ENCODE measurements around the gene THRA. TPM values are rescaled to one million over a fixed set of nuclear protein-coding genes. Genes with fewer than 3 reads are reported as not detected.

The THRA gene
- polyA plus RNA-seq, 1 donor (not counting 4 experiments of a cell fraction or from before 2014, with no cell fraction given): 4.5 TPM

DNA sequence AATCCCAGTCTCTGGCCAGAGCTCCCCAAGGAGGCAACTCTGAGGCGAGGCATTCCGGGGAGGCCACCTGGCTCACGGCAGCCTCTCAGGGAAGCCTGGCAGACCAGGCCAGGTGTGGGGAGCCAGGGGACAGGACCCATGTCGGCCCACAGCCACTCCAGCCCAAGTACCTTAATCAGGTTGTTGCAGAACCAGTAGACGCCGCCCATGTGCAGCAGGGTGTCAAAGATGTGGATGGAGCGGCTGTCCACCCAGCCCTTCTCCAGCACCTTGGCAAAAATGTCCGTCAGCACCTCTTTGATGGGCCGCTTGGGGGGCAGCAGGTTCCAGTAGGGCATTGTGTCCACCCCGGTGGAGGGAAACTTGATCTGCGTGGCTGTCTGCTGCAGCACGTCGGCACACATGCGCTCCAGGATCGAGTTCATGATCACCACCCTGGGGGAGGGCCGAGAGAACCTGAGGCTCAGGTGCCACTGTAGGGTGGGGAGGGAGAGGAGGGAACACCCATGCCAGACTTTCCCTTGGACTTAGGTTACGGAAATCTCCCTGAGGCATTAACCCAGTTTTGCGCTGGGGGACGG is 39.7 kb upstream of the THRA start:
- Histone ChIP-seq H3K4me1 (ENCODE audit: control insufficient read depth, extremely low read depth, insufficient read depth, low read length) (peaks cover 64% of the 10 kb centered on the region), H3K4me2 (ENCODE audit: control insufficient read depth, extremely low read depth, insufficient read depth, low read depth, low read length) (no peak overlapping the region), H3K27ac (ENCODE audit: control insufficient read depth, insufficient read depth, low read length) (no peak overlapping the region), H3K27me3 (ENCODE audit: control insufficient read depth, extremely low read depth, insufficient read depth, low read length) (no peaks in the 10 kb centered on the region), H4K20me1 (ENCODE audit: control insufficient read depth, extremely low read depth, insufficient read depth, low read length) (no peaks in the 10 kb centered on the region), H3K9me3 (ENCODE audit: control insufficient read depth, low read depth, low read length) (no peaks in the 10 kb centered on the region), H3K9me1 (ENCODE audit: control insufficient read depth, extremely low read depth, insufficient read depth, low read length) (peaks cover 2% of the 10 kb centered on the region), H3K79me2 (ENCODE audit: control insufficient read depth, insufficient read depth, low read length) (peaks cover 2% of the 10 kb centered on the region), H3K9ac (ENCODE audit: control insufficient read depth, extremely low read depth, insufficient read depth, low read length) (no peak overlapping the region), H2AFZ (ENCODE audit: control insufficient read depth, low read length) (no peak overlapping the region), H3K4me3 (ENCODE audit: control insufficient read depth in 2 of 3, extremely low read depth in 1 of 3, insufficient read depth in 2 of 3, low read depth in 1 of 3, low read length in 3 of 3) (no peak overlapping the region), H3K36me3 (ENCODE audit: control insufficient read depth in 2 of 2, extremely low read depth in 1 of 2, insufficient read depth in 2 of 2, low read length in 2 of 2) (peaks cover 7 to 46% of the 10 kb centered on the region in 2 experiments)
- no peak for DNase-seq (ENCODE audit: low read depth, low spot score)
- dilution Hi-C loops (cut with MboI; ENCODE audit: extremely low pct_ligation_motif_present, low sequenced_read_pairs): no loop called here
- FAIRE-seq: no peak
- no peak for TF ChIP-seq EZH2 (IDR thresholded peaks at IDR 0.05; ENCODE audit: low read length)
- TF ChIP-seq, protein P1, sequence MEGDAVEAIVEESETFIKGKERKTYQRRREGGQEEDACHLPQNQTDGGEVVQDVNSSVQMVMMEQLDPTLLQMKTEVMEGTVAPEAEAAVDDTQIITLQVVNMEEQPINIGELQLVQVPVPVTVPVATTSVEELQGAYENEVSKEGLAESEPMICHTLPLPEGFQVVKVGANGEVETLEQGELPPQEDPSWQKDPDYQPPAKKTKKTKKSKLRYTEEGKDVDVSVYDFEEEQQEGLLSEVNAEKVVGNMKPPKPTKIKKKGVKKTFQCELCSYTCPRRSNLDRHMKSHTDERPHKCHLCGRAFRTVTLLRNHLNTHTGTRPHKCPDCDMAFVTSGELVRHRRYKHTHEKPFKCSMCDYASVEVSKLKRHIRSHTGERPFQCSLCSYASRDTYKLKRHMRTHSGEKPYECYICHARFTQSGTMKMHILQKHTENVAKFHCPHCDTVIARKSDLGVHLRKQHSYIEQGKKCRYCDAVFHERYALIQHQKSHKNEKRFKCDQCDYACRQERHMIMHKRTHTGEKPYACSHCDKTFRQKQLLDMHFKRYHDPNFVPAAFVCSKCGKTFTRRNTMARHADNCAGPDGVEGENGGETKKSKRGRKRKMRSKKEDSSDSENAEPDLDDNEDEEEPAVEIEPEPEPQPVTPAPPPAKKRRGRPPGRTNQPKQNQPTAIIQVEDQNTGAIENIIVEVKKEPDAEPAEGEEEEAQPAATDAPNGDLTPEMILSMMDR (optimal IDR thresholded peaks at IDR 0.05 in 1 of 3, IDR thresholded peaks at IDR 0.05 in 1 of 3, conservative IDR thresholded peaks at IDR 0.05 in 1 of 3; ENCODE audit: extremely low read depth in 1 of 3, insufficient read depth in 2 of 3, low read length in 3 of 3): no peak

DNA sequence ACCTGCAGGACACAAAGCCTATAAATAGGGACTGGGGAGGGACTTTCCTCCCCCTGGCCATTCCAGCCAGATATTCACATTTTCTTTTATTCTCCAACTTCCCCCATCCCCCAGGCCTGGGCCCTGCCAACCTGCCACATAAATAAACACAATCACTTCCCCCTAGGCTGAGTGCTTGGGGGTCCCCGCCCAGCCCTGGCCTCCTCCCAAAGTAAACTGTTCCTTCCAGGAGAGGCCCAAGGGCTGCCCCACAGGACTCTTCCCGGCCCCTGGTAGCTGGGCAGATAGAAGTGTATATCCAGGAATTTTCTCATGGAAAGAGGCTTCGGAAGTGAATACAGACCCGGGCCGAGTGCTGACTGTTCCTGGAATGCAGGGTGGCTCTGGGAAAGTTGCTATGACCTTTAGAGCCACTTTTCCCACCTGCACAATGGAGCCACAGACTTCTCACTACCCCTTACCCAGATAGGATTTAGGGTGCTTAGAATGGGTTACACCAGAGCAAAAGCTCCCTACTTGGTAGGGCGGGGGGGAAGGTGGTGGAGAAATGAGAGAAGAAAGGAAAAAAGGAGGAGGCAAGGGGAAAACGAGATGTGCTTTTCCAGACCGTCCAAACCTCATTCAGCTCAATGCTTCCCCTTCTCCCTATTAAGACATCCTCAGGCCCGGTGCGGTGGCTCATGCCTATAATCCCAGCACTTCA is 39.0 kb upstream of the THRA start:
- H3K27ac ChIP-seq (ENCODE audit: control insufficient read depth, insufficient read depth, low read length): no peak overlapping the region
- TF ChIP-seq, protein P1 (optimal IDR thresholded peaks at IDR 0.05 in 1 of 3, IDR thresholded peaks at IDR 0.05 in 1 of 3, conservative IDR thresholded peaks at IDR 0.05 in 1 of 3; ENCODE audit: extremely low read depth in 1 of 3, insufficient read depth in 2 of 3, low read length in 3 of 3): no peak
- TF ChIP-seq EZH2 (IDR thresholded peaks at IDR 0.05; ENCODE audit: low read length): no peak
- no peaks in the 10 kb centered on the region for H4K20me1 ChIP-seq (ENCODE audit: control insufficient read depth, extremely low read depth, insufficient read depth, low read length)
- peaks cover 2% of the 10 kb centered on the region for H3K79me2 ChIP-seq (ENCODE audit: control insufficient read depth, insufficient read depth, low read length)
- FAIRE-seq (no peak), DNase-seq (ENCODE audit: low read depth, low spot score) (no peak)
- H3K4me2 ChIP-seq (ENCODE audit: control insufficient read depth, extremely low read depth, insufficient read depth, low read depth, low read length): no peak overlapping the region
- H3K9me1 ChIP-seq (ENCODE audit: control insufficient read depth, extremely low read depth, insufficient read depth, low read length): peaks cover 2% of the 10 kb centered on the region
- H2AFZ ChIP-seq (ENCODE audit: control insufficient read depth, low read length): no peak overlapping the region
- dilution Hi-C loops (cut with MboI; ENCODE audit: extremely low pct_ligation_motif_present, low sequenced_read_pairs): no loop called here
- H3K36me3 ChIP-seq (ENCODE audit: control insufficient read depth in 2 of 2, extremely low read depth in 1 of 2, insufficient read depth in 2 of 2, low read length in 2 of 2): peaks cover 10 to 47% of the 10 kb centered on the region in 2 experiments
- H3K9me3 ChIP-seq (ENCODE audit: control insufficient read depth, low read depth, low read length): no peaks in the 10 kb centered on the region
- no peaks in the 10 kb centered on the region for H3K27me3 ChIP-seq (ENCODE audit: control insufficient read depth, extremely low read depth, insufficient read depth, low read length)
- H3K9ac ChIP-seq (ENCODE audit: control insufficient read depth, extremely low read depth, insufficient read depth, low read length): no peak overlapping the region
- H3K4me1 ChIP-seq (ENCODE audit: control insufficient read depth, extremely low read depth, insufficient read depth, low read length): peaks cover 64% of the 10 kb centered on the region
- H3K4me3 ChIP-seq (ENCODE audit: control insufficient read depth in 2 of 3, extremely low read depth in 1 of 3, insufficient read depth in 2 of 3, low read depth in 1 of 3, low read length in 3 of 3): no peak overlapping the region
